GM18861 (cell line): ENCODE results near the gene CTSZ.
"Not testable (repeated sequence)": the region's sequence is repeated elsewhere in the genome, so short reads cannot be mapped to it uniquely, and the experiment has no call there.

Experiments
- ATAC-seq: cut with Tn5 transposase; IDR thresholded peaks from one replicate; pipeline ENCODE4 v1.9.1; 2021; ENCODE audit not compliant: unreplicated experiment

Gene CTSZ

GRCh38 chr20:58982406-58983114, 24.5 kb downstream of the CTSZ start:
- ATAC-seq: no peak

GRCh38 chr20:58981628-58982364, 25.3 kb downstream of the CTSZ start:
- peak; percentile 1 for ATAC-seq

- ATAC-seq: peak; percentile 66
These were observed 26.1 kb downstream of the CTSZ start, which contains the start of gene NELFCD for GRCh38 chr20:58980711-58981627. TSS of gene NELFCD (plus strand) at chr20:58981256. CDS start at chr20:58981310, 54 bp downstream.

GRCh38 chr20:58978351-58979190, 28.5 kb downstream of the CTSZ start:
- no peak for ATAC-seq

- ATAC-seq: no peak
These were observed 30.9 kb downstream of the CTSZ start for GRCh38 chr20:58976061-58976730.

GRCh38 chr20:58975353-58975752, 31.7 kb downstream of the CTSZ start:
- no peak for ATAC-seq

GRCh38 chr20:58973866-58974265, 33.2 kb downstream of the CTSZ start:
- ATAC-seq: no peak

- ATAC-seq: no peak
These were observed 33.9 kb downstream of the CTSZ start for GRCh38 chr20:58973179-58973578.

- ATAC-seq: no peak
These were observed 35.6 kb downstream of the CTSZ start for GRCh38 chr20:58971429-58971828.

- ATAC-seq: peak; percentile 56
These were observed 36.9 kb downstream of the CTSZ start for GRCh38 chr20:58970146-58970545.

GRCh38 chr20:58969439-58969838, 37.6 kb downstream of the CTSZ start:
- no peak for ATAC-seq

- ATAC-seq: no peak
These were observed 39.2 kb downstream of the CTSZ start for GRCh38 chr20:58967652-58968429.

- ATAC-seq: no peak
These were observed 41.6 kb downstream of the CTSZ start for GRCh38 chr20:58965270-58966064.

- ATAC-seq: not testable (repeated sequence)
These were observed 43.1 kb downstream of the CTSZ start for GRCh38 chr20:58963922-58964321.

GRCh38 chr20:58963060-58963584, 43.9 kb downstream of the CTSZ start:
- no peak for ATAC-seq

GRCh38 chr20:58959652-58960051, 47.4 kb downstream of the CTSZ start:
- no peak for ATAC-seq

GRCh38 chr20:58956078-58956477, 51.0 kb downstream of the CTSZ start:
- no peak for ATAC-seq

- ATAC-seq: no peak
These were observed 54.0 kb downstream of the CTSZ start for GRCh38 chr20:58953050-58953449.
